AG04449 (cell line): ENCODE results near the gene DOCK4.

Experiments
- CTCF ChIA-PET: fragments of 350-600 bp; formaldehyde crosslinking; extraction: SDS; loops from one replicate; lab custom pipeline; 2021; ENCODE audit warnings: antibody characterized with exemption; lab: Yijun Ruan, JAX
- POLR2A ChIA-PET: fragments of 400-600, 350-600 bp; formaldehyde crosslinking; extraction: SDS; loops from one replicate; lab custom pipeline; 2020; ENCODE audit warnings: antibody characterized with exemption, inconsistent platforms; lab: Yijun Ruan, JAX
- DNase-seq: peaks from one replicate; pipeline ENCODE4 v3.0.0-alpha.2; 2010; ENCODE audit warnings: low read depth, low spot score
- H3K4me3 ChIP-seq: 2 replicates; pipeline ENCODE4 v1.5.1; 2011; ENCODE audit warnings: low read depth, mild to moderate bottlenecking, control low read depth, low read length
- CTCF ChIP-seq: IDR thresholded peaks from one replicate; pipeline ENCODE4 v1.5.1; 2011; ENCODE audit warnings: mild to moderate bottlenecking, moderate library complexity, low read length, control low read depth, inconsistent platforms; ENCODE audit not compliant: insufficient read depth; ENCODE audit errors: missing control alignments

Gene DOCK4

GRCh38 chr7:112038353-112038752 lies 167.8 kb downstream of the DOCK4 start:
- ChIA-PET POLR2A (no interaction called here), CTCF (no interaction called here)

GRCh38 chr7:112036071-112036470 lies 170.1 kb downstream of the DOCK4 start:
- CTCF ChIA-PET, result no interaction called here
- no peak for TF ChIP-seq CTCF
- H3K4me3 ChIP-seq, result no peak overlapping the region
- DNase-seq, result no peak
- POLR2A ChIA-PET, result no interaction called here

More at GRCh38 chr7:112038353-112038752, 167.8 kb downstream of the DOCK4 start:
- no peak for TF ChIP-seq CTCF
- no peak for DNase-seq
- no peak overlapping the region for H3K4me3 ChIP-seq

GRCh38 chr7:112031689-112032088 lies 174.5 kb downstream of the DOCK4 start:
- TF ChIP-seq CTCF, result no peak
- no peak overlapping the region for H3K4me3 ChIP-seq
- POLR2A ChIA-PET, result no interaction called here
- CTCF ChIA-PET, result no interaction called here
- DNase-seq, result no peak

- ChIA-PET CTCF (interaction anchor here (1.1 kb wide), 1 partner anchor 471 kb away, joined by 3 read pairs; no protein-coding TSS in a partner anchor), POLR2A (no interaction called here)
- no peak for TF ChIP-seq CTCF
- no peak for DNase-seq
- no peak overlapping the region for H3K4me3 ChIP-seq
These were observed 180.6 kb downstream of the DOCK4 start for GRCh38 chr7:112025556-112025955.

GRCh38 chr7:112023786-112024185 lies 182.4 kb downstream of the DOCK4 start:
- ChIA-PET CTCF (no interaction called here), POLR2A (no interaction called here)
- DNase-seq, result no peak
- no peak overlapping the region for H3K4me3 ChIP-seq
- no peak for TF ChIP-seq CTCF

- no peak for DNase-seq
- H3K4me3 ChIP-seq, result no peak overlapping the region
- ChIA-PET CTCF (no interaction called here), POLR2A (no interaction called here)
- TF ChIP-seq CTCF, result no peak
These were observed 182.9 kb downstream of the DOCK4 start for GRCh38 chr7:112023282-112023681.
